SU-DHL-6 (cell line): ENCODE results near the gene NCS1.

Source experiments
- EZH2phosphoT487 ChIP-seq: fragments of 200-600 bp; sonication (generic), shearing (Covaris generic); conservative IDR thresholded peaks from 2 replicates; pipeline ENCODE4 v1.6.1; 2018; ENCODE audit warnings: mild to moderate bottlenecking, antibody characterized with exemption, low read length, moderate library complexity, mixed read lengths
- TF ChIP-seq, protein P1 (sequence below): fragments of 200-600 bp; sonication (generic); IDR thresholded peaks from one replicate; pipeline ENCODE4 v1.5.1; 2017; ENCODE audit warnings: antibody characterized with exemption, mild to moderate bottlenecking, low read length, moderate library complexity; ENCODE audit not compliant: insufficient read depth, poor library complexity, severe bottlenecking

DNA sequence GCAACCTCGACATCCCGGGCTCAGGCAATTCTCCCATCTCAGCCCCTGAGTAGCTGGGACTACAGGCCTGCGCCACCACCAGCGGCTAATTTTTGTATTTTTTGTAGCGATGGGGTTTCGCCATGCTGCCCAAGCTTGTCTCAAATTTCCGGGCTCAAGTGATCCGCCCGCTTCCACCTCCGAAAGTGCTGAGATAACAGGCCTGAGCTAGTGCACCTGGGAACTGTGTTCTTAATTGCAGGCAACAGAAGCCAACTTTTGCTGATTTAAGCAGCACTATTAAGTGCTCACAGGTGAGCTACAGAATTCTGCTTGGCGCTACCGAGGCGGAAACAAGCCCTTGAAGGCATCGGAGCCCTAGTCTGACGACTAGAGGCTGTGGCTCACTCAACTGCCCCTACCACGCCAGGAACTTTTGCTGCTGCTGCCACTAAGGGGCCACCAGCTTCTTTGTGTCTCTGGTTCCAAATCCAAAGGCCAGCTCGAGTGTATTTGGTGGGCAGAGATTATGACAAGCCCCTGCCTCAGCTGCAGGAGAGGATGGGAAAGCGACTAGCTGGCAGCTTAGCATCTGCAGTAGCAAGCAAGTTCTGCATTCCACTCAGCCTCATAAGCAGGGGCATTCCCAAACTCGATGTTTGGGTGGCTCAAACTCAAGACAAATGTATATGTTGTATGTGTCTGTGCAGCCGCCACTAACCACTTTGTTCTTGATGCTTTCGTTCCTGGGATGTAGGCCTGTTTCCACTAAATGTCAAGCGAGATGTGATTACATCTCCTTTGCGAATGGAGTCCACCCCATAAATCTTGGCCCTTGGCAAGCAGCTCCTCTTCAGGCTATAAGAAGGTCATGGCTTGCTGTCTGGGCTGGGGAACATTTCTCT is 82.8 kb downstream of the NCS1 start:
- TF ChIP-seq, protein P1, sequence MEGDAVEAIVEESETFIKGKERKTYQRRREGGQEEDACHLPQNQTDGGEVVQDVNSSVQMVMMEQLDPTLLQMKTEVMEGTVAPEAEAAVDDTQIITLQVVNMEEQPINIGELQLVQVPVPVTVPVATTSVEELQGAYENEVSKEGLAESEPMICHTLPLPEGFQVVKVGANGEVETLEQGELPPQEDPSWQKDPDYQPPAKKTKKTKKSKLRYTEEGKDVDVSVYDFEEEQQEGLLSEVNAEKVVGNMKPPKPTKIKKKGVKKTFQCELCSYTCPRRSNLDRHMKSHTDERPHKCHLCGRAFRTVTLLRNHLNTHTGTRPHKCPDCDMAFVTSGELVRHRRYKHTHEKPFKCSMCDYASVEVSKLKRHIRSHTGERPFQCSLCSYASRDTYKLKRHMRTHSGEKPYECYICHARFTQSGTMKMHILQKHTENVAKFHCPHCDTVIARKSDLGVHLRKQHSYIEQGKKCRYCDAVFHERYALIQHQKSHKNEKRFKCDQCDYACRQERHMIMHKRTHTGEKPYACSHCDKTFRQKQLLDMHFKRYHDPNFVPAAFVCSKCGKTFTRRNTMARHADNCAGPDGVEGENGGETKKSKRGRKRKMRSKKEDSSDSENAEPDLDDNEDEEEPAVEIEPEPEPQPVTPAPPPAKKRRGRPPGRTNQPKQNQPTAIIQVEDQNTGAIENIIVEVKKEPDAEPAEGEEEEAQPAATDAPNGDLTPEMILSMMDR: no peak
- no peak for TF ChIP-seq EZH2phosphoT487
